Measurements from ENCODE around the gene STK11IP.

STK11IP gene

GRCh38 chr2:219614076-219614860 lies 16.6 kb downstream of the STK11IP start:
- TF ChIP-seq ZNF658 (tag by site-specific recombination; IDR thresholded peaks at IDR 0.05) (no peak), ZBTB44 (tag by site-specific recombination; IDR thresholded peaks at IDR 0.05) (no peak), ZNF704 (tag by site-specific recombination; IDR thresholded peaks at IDR 0.05) (no peak), ZNF138 (tag by site-specific recombination; IDR thresholded peaks at IDR 0.05; ENCODE audit: borderline replicate concordance) (no peak), ZNF585B (tag by site-specific recombination; IDR thresholded peaks at IDR 0.05) (no peak), ZNF548 (tag by site-specific recombination; IDR thresholded peaks at IDR 0.05) (no peak), ZNF626 (tag by site-specific recombination; IDR thresholded peaks at IDR 0.05) (no peak)
- Histone ChIP-seq H3K4me3 (ENCODE audit: low read depth, low read length) (no peak overlapping the region), H3K36me3 (ENCODE audit: control insufficient read depth in 2 of 2, insufficient read depth in 1 of 2, low read length in 2 of 2) (peaks cover 0 to 53% of the 10 kb centered on the region in 2 experiments; a peak in 1 of 3 replicates), H3K27ac (ENCODE audit: extremely low read depth, low read depth, low read length) (no peak overlapping the region), H3K4me1 (ENCODE audit: control insufficient read depth, insufficient read depth, low read length) (no peaks in the 10 kb centered on the region), H3K9me3 (ENCODE audit: control insufficient read depth, insufficient read depth, low read depth, low read length) (no peaks in the 10 kb centered on the region)
- ChIA-PET CTCF (interaction anchor here (1.0 kb wide), 1 partner anchor 73 kb away, joined by 3 read pairs; no protein-coding TSS in a partner anchor), POLR2A (no interaction called here)

GRCh38 chr2:219615036-219615435 lies 17.4 kb downstream of the STK11IP start:
- H3K36me3 ChIP-seq (ENCODE audit: control insufficient read depth in 2 of 2, insufficient read depth in 1 of 2, low read length in 2 of 2): peaks cover 0 to 51% of the 10 kb centered on the region in 2 experiments; a peak in 1 of 3 replicates
- no peaks in the 10 kb centered on the region for H3K4me1 ChIP-seq (ENCODE audit: control insufficient read depth, insufficient read depth, low read length)
- no peak overlapping the region for H3K27ac ChIP-seq (ENCODE audit: extremely low read depth, low read depth, low read length)
- H3K4me3 ChIP-seq (ENCODE audit: low read depth, low read length): no peak overlapping the region
- no peaks in the 10 kb centered on the region for H3K9me3 ChIP-seq (ENCODE audit: control insufficient read depth, insufficient read depth, low read depth, low read length)
- CTCF ChIA-PET: interaction anchor here (1.2 to 1.3 kb wide), 2 partner anchors 28 to 74 kb away, joined by 3 to 6 read pairs; no protein-coding TSS in a partner anchor
- POLR2A ChIA-PET: no interaction called here
- TF ChIP-seq SALL2 (tag by site-specific recombination; IDR thresholded peaks at IDR 0.05; ENCODE audit: borderline replicate concordance) (no peak), ZFP41 (tag by site-specific recombination; IDR thresholded peaks at IDR 0.05; ENCODE audit: borderline replicate concordance) (no peak), OSR2 (tag by site-specific recombination; IDR thresholded peaks at IDR 0.05) (no peak), ZNF324 (tag by site-specific recombination; IDR thresholded peaks at IDR 0.05) (no peak), ZNF19 (tag by site-specific recombination; IDR thresholded peaks at IDR 0.05; ENCODE audit: low read depth) (no peak), EGR2 (tag by site-specific recombination; IDR thresholded peaks at IDR 0.05; ENCODE audit: low read depth) (no peak), ZSCAN4 (tag by site-specific recombination; IDR thresholded peaks at IDR 0.05) (no peak), ZSCAN18 (tag by site-specific recombination; IDR thresholded peaks at IDR 0.05) (no peak), KLF8 (tag by site-specific recombination; IDR thresholded peaks at IDR 0.05) (no peak), SCRT1 (tag by site-specific recombination; IDR thresholded peaks at IDR 0.05; ENCODE audit: borderline replicate concordance) (no peak), KLF17 (tag by site-specific recombination; IDR thresholded peaks at IDR 0.05) (no peak), ZNF629 (tag by site-specific recombination; IDR thresholded peaks at IDR 0.05) (no peak), ZBTB20 (tag by site-specific recombination; IDR thresholded peaks at IDR 0.05) (no peak), BCL6B (tag by site-specific recombination; IDR thresholded peaks at IDR 0.05) (no peak), ZBTB49 (tag by site-specific recombination; IDR thresholded peaks at IDR 0.05; ENCODE audit: low read depth) (no peak)

Data from HEK293 (cell line).